DMS153 treated with DMSO at 0.1 percent for 48 hours (cell line): ENCODE results near the gene APEH.

Experiments
- DNase-seq: peaks from one replicate; lab custom pipeline; 2025; ENCODE audit not compliant: unreplicated experiment; lab: John Stamatoyannopoulos, UW

APEH gene

DNA sequence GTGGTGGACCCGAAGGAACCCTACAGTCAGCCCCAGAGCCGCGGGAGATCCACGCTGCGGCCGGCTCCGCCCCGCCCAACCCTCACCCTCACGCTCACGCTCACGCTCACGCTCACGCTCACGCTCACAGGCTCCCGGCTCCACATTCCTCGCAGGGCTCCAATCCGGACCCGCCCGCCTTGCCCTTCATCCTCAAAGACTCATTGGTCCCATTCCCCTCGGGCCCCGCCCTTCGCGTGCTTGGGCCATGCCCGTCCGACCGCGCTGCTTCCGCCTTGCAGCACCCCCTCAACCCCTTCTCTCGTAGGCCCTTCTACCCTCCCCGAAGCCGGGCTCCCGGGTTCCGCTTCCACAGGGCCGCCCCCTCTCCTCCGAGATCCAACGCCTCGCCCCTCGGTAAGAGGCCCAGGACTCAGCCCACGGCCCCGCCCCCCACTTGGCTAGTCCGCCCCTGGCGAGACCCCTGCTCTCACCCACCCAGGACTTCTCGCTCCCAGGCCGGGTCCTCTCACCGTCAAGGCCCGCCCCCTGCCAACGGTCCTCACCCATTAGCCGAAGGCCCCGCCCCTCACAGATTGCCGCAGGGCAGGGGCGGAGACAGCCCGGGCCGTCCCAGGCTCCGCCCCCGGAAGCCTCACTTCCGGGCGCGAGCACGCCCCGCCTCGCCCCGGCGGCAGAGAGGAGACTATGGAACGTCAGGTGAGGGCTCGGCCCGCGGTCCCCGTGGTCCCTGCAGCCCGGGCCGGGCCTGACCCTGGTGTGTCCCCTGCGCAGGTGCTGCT is at the start of gene APEH:
Gene APEH (plus strand): TSS at position 637 of the 782 bp plus-strand sequence. CDS start 51 bp downstream, at position 688.
- no peak for DNase-seq

DNA sequence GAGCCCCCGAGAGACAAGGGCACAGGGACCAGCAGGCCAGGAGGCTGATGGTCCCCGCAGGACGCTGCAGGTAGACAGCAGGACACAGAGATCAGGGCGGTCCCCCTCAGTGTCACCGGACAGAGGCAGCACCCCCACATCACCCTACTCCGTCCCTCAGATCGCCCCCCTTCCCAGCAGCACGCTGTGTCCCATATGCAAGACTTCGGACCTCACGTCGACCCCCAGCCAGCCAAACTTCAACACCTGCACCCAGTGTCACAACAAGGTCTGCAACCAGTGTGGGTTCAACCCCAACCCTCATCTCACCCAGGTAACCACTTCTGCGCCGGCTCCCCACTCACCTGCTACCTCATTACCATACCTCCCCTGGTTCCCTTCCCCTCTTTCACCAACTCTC is 49.1 kb upstream of the APEH start:
- no peak for DNase-seq

DNA sequence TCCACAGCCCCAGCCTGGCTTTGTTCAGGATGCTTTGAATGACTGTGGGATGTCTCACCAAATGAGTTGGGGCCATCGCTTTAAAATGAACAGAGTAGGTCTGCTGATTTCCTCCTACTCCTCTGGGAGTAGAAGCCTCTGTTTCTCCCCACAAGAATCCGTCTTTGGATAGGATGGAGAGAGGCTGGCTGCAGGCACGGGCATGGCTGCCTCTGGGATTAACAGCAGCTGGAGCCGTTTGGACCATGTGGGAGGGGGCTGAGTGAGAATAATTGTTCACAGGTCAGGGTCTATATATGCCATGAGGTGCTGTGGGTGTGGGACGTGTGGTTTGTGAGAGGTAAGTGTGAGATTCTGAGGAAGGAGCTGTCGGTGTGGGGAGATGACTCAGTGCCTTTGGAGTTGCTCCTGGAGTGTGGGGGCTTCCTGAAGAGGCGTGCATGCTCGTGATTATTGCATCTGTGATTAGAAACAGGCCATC is 48.0 kb upstream of the APEH start:
- DNase-seq, result no peak

DNA sequence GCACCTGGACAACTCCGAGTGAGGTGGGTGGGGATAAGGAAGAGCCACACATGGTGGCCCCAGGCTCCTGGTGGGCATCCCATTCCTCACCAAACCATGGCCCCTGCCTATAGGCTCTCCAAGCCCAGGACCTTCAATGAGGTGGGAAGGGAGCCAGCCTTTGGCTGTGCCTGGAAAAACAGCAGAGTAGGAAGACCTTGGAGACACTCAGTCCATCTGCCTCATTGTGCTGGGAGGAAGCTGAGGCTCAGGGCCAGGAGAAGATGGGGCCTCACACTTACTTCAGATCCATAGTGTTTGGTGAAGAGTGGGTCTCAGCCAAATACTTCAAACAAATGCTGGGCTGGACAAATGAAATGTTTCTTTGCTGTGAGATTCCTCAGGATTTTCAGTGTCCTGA is 47.4 kb upstream of the APEH start:
- DNase-seq, result no peak

DNA sequence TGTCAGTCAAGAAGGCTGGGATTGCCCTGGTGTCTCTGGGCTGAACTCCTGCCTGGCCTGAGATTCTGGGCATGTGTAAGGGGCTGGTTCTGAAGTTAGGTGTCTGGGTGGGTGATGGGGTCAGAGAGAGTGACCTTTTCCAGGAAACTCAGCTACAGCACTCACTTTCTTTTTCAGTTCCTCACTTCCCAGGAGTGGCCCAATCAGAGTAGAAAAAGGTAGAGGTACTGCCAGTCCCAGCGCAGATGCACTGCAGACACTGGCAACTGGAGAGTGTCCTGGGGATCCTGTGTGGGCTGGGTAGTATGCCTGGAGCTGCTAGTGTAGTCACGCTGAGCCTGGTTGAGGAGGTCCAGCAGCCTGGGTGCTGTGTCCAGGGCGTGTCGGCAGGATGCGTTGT is 46.5 kb upstream of the APEH start:
- DNase-seq, result no peak

DNA sequence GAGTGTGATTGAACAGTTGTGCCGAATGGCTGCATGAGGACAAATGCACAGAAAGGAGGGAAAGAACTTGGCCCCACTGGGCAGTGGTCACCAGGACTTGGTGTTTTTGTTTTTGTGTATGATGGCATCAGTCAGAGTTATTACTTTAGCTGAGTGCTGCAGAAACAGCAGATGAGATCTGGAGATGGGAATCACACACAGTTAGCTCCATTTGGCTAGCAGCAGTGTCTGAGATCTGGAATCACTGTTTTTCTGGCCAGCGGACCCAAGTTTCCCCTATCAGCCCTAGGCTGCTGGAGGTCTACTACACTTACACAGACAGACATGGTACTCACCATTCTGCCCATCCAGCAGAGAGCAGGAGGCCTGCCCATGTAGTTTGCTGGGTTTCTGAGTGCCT is 45.9 kb upstream of the APEH start:
- DNase-seq, result no peak

DNA sequence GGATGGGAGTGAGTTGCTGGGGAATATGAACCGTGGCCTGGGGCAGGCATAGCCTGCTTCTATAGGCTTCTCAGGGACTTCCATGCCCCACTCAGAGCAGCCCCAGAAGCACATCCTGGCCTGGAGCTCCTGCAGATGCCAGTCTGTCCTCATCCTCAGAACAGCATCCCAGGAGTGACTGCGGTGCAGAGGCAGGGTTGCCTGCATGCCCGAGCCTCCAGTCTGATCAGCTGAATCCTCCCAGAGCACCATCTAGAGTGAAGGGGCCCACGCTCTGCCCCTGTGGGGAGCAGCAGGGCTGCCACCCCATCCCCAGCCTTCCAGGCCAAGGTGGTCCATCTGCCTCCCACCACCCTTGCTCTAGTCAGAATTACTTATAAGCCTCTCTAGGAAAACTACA is 44.7 kb upstream of the APEH start:
- no peak for DNase-seq

DNA sequence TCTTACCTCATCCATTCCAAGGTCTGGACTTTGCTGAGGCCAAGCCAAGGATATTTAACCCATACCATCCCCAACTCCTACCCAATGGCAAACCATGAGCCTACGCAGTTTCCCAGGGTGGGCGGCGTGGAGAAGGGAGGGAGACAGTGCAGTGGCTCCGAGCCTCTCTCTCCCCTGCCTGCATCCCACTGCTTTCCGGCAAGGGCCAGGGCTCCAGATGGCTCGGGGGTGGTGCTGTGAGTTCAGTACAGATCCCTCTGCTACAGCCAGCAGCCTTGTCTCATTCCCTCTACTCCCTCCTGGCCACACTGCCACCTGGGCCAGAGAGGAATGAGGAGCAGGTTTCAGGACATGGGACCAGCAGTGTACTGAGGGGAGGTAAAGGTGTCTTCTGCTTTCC is 44.3 kb upstream of the APEH start:
- no peak for DNase-seq

DNA sequence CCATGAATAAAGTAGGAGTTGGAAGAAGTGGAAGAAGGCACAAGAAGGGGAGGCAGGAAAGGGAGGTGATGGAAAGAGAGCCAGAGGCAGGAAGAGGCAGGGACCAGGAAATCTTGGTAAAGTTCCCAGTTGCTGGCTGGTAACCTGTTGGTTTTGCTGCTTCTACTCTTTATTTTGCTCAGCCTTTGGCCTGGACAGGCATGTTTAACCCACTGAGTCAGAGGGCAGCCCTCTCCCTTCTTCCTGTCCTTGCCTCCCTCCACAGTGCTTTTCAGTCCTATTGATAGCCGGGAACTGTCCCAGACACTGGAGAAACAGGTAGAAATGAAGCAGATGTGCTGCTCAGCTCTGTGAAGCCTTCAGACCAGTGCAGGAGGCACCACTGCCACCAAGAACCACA is 43.4 kb upstream of the APEH start:
- DNase-seq, result no peak

DNA sequence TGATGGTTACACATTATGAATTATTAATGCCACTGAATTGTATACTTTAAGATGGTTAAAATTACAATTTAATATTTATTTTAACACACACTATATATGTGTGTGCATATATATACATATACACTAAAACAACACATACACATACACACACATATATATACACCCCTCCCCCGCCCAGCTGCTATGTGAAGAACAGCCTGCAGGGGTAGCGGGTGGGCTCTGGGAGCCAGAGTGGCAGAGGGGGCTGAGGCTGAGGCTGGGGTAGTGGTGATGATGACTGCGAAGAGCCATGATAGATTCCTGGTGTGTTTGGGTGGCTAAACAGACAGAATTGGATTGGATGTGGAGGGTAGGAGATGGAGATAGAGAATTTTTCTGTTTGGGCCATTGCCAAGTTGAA is 39.4 kb upstream of the APEH start:
- DNase-seq, result no peak

DNA sequence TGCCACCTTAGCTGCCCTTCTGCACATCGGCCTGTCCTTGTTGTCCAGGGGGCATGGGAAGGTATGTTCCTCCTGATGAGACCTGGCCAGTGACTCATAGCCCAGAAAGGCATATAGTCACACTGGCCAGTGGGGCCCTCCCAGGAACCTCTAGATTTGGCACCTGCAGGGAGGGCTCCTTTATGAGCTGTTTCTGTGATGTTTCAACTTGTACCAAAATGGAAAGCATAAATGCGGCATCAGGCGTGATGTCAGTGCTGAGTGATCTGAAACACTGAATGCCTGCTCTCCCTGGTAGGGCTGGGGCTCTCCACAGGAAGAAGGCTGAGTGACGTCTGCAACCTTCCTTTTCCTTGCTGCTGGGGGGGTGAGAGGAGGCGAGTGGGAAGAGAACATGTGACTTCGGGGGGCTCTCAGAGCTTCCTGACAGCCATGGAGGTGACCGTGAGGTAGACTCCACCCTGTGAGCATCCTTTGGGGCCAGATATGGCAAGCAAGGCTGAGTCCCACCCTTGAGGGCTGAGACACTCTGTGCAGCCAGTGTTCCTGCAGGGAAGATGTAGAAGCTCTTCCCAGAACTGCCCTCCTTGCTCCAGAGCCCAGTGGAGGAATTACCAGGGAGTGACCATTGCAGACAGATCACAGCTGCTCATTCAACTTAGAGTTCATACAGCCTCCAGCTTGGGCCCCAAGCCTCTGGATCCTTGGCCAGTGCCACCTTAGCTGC is 37.1 kb upstream of the APEH start:
- DNase-seq, result no peak

DNA sequence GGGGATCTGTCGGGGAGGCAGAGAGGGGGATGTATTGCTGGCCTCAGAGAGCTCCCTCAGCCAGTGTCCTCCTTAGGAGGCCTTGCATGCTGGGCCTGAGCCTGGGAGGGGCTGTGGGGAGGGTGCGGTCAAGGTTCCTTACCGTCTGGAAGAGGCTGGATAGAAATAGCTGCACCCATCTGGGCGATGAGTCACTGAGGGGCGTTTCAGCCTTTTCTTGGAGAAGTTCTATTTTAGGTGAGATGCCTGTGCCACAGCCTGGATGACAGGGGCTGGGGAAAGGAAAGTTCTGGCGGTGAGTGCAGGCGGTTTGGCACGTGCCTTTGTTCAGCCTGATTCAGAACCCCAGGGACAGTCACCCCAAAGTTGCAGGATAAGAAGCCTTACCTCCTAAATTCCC is 35.7 kb upstream of the APEH start:
- DNase-seq, result no peak

DNA sequence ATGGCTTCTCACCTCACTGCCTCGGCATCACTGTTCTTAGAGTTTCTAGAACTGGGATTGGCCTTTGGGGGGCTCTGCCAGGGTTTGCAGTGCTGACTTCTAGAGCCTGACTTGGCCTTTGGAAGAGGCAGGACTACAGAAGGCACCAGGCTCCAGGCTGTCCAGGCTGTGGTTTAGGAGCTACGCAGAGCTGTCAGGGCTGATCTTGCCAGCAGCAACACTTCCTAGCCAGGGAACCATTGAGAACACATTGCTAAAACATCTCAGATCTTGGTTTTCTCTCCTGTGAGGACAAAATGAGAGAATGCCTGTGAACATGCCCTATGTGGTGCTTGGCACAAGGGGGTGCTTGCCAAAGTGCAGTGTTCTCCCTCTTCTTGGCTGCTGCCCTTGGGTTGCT is 34.6 kb upstream of the APEH start:
- DNase-seq, result no peak

DNA sequence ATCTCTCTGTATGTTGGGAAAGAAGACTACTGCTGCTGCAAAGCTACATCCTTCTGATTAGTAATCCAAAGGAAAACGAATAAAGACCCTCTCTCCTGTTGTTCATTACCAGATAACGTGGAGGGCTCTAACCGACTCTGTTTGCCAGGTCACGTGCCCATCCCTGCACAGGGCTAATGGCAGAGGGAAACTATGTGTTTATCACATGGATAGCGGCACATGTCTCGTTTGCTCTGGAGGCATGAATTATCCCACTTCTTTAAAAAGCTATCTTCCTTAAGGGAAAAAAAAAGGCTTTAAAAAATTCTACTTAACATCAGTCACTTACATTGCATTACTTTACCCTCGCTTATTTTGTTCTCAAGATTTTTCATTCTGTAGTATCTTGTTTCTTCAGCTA is 32.9 kb upstream of the APEH start:
- no peak for DNase-seq

DNA sequence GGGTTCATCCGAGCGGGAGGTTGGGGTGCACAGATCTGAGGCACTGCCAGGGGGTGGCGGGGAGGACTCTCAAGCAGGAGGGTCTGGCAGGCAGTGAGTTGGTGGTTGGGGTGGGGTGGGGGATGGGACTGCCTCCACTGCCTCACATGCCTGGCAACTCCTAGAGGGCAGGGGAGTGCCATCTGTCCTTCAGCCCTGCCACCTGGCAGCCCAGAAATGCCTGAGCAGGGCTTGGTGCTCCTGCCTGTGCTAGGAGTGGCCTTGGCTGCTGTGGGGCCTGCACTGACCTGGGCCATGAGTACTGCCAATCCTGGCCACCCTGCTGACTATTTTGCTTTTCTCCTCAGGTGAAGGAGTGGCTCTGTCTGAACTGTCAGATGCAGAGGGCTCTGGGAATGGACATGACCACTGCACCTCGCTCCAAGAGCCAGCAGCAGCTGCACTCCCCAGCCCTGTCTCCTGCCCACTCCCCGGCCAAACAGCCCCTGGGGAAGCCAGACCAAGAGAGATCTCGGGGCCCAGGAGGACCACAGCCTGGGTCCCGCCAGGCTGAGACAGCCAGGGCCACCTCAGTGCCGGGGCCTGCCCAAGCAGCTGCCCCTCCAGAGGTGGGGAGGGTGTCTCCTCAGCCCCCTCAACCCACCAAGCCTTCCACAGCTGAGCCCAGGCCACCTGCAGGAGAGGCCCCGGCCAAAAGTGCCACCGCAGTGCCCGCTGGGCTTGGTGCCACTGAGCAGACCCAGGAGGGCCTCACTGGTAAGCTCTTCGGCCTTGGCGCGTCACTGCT is 32.0 kb upstream of the APEH start:
- no peak for DNase-seq

DNA sequence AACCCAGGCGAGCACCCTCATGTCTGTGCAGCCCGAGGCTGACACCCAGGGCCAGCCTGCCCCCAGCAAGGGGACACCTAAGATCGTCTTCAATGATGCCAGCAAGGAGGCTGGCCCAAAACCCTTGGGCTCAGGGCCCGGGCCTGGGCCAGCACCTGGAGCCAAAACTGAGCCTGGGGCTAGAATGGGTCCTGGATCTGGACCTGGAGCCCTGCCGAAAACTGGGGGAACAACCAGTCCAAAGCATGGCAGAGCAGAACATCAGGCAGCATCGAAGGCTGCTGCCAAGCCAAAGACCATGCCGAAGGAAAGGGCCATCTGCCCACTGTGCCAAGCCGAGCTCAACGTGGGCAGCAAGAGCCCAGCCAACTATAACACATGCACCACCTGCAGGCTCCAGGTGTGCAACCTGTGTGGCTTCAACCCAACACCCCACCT is 31.4 kb upstream of the APEH start:
- no peak for DNase-seq

DNA sequence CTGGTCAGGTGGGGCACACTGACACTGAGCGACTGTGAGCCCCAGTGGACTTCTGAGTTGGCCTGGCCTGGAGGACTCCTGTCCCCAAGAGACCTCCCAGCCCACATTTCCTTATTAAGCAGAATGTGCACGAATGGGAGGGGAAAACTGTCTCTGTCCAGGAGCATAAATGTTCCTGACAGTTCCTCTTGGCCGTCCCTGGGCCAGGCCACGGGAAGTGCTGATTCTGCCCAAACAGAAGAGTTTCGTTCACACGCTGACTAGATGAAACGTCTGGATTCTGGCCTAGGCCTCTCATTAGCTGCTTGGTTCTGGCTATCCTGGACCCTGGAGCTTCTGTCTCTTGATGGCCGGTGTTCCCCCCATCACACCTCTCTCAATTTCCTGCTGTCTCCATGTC is 29.5 kb upstream of the APEH start:
- no peak for DNase-seq

DNA sequence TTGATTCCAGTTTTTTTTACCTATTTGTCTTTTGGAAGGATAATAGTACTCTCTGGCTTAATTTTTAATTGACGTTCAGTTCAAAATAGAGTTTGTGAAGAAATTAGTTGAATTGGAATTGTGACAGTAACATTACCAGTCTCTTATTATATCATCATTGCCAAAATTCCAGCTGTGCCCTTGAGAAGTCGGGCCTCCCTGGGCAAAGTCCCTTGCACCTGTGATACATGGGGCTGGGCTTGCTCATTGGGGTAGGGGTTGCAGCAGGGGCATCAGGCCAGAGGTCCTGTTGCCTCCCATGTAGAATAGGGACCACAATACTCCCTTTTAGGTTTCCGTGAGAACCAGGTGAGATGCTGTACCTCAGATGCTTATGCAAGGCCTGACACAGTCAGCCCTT is 27.9 kb upstream of the APEH start:
- no peak for DNase-seq

DNA sequence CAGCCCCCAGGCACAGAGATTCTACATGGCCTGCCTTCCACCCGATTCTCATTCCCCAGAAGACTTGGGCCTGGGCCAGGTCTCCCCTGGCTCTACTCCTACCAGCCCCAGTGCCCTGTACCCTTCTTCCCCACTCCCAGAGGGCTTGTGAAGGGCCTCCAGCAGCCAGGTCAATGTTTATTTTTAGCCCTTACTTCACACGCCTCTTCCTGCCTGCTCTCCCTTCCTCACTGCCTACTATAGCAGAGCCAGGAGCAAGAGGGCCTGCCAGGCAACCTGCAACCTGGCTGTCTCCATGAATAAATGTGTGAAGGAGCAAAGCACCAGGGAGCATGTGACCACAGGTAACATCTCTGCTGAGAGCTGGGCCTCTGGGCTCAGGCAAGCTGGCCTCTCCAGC is 26.4 kb upstream of the APEH start:
- DNase-seq, result peak; percentile 11

DNA sequence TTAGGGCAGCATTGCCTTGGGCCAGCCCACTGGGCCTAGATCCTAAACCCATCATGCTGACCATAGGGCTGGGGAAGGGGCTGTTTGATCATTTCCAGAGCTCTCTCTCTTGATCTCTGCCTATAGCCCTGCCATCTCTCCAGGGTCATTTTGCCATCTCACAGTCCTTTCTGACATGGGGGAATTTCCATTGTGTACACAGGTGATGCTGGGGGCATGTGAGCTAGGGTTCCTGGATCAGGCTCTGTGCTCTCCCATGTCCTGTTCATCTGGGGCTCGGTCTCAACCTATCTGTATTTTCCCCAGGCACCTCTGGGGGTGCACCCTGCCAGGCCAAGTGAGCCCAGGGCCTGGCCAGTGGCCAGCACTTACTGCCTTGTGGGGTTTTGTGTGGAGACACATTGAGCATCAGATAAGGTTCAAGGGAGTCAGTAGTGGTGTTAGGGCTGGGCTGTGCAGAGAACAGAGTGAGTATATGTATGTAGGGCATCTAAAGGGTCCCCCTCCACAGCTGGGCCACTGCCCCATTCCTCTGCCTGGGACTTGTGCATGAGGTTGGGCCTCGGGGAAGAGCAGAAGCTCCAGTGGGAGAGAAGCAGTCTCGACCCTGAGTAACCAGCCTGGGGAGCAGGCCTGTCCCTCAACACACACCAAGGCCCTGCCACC is 25.7 kb upstream of the APEH start:
- DNase-seq, result no peak

DNA sequence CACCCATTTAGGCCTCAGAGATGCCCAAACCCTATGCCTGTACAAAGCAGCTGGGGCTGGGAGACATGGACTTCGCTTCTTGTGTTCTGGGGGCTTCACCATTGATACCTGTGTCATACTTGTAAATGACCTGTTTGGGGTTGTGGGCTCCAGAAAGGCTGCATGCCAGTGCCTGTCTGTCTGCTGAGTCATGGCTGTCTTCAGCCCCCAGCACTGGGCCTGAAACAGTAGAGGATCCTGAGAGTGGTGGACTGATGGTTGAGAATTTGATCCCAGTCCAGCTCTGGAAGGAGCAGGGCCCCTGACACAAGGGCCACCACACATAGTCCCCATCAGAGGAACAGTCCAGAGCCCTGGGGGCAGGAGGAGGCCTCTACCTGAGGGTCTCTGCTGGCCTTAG is 24.6 kb upstream of the APEH start:
- no peak for DNase-seq
